Astrocyte (in vitro differentiated cells and primary cell): ENCODE measurements around the gene GHDC. TPM values are rescaled to one million over a fixed set of nuclear protein-coding genes. Genes with fewer than 3 reads are reported as not detected.
A peak's percentile ranks its signal among the peaks of the same experiment; 100 is the strongest.

Experiments used
- DNase-seq: peaks from one replicate; pipeline ENCODE4 v3.0.0-alpha.2; 2010; ENCODE audit warnings: low read depth
- FAIRE-seq: peaks from 2 replicates; lab custom pipeline; 2011; peaks lifted over from hg19 to GRCh38; lab: Jason Lieb, UNC
- H2AFZ ChIP-seq: 2 replicates; pipeline ENCODE4 v1.6.0; 2012; ENCODE audit warnings: low read depth, low read length, inconsistent platforms
- H3K27ac ChIP-seq: 2 replicates; pipeline ENCODE4 v1.5.1; 2011; ENCODE audit warnings: low read depth, low read length, inconsistent platforms
- H3K27me3 ChIP-seq: 2 replicates; pipeline ENCODE4 v1.6.0; 2011; ENCODE audit warnings: low read length, inconsistent platforms; ENCODE audit not compliant: insufficient read depth
- H3K36me3 ChIP-seq: 2 replicates; pipeline ENCODE4 v1.5.1; 2011; ENCODE audit warnings: low read length, inconsistent platforms; ENCODE audit not compliant: insufficient read depth
- H3K4me1 ChIP-seq: 2 replicates; pipeline ENCODE4 v1.5.1; 2011; ENCODE audit warnings: low read length, inconsistent platforms; ENCODE audit not compliant: insufficient read depth
- H3K4me2 ChIP-seq: 2 replicates; pipeline ENCODE4 v1.6.0; 2012; ENCODE audit warnings: low read length, inconsistent platforms
- H3K4me3 ChIP-seq: 2 replicates; pipeline ENCODE4 v1.5.1; 2011; ENCODE audit warnings: low read depth, mild to moderate bottlenecking, low read length, inconsistent platforms; ENCODE audit not compliant: insufficient read depth
- H3K79me2 ChIP-seq: 2 replicates; pipeline ENCODE4 v1.6.0; 2012; ENCODE audit warnings: mild to moderate bottlenecking, low read length, inconsistent platforms; ENCODE audit not compliant: insufficient read depth
- H3K9ac ChIP-seq: 2 replicates; pipeline ENCODE4 v1.6.0; 2012; ENCODE audit warnings: mild to moderate bottlenecking, low read length, inconsistent platforms
- H3K9me3 ChIP-seq: 2 replicates; pipeline ENCODE4 v1.5.1; 2012; ENCODE audit warnings: low read depth, mild to moderate bottlenecking, low read length, inconsistent platforms; ENCODE audit not compliant: insufficient read depth
- H4K20me1 ChIP-seq: 2 replicates; pipeline ENCODE4 v1.6.0; 2012; ENCODE audit warnings: low read length, inconsistent platforms; ENCODE audit not compliant: insufficient read depth
- H3K27ac Mint-ChIP-seq: one replicate; pipeline ENCODE4 v1.8.0; 2021; ENCODE audit warnings: mild to moderate bottlenecking, mixed read lengths; ENCODE audit not compliant: unreplicated experiment
- H3K27me3 Mint-ChIP-seq: one replicate; pipeline ENCODE4 v1.8.0; 2021; ENCODE audit warnings: low read depth, mixed read lengths; ENCODE audit not compliant: unreplicated experiment
- H3K36me3 Mint-ChIP-seq: one replicate; pipeline ENCODE4 v1.8.0; 2021; ENCODE audit warnings: low read depth, mixed read lengths; ENCODE audit not compliant: unreplicated experiment
- H3K4me1 Mint-ChIP-seq: one replicate; pipeline ENCODE4 v1.8.0; 2021; ENCODE audit warnings: low read depth, mixed read lengths; ENCODE audit not compliant: unreplicated experiment
- H3K4me3 Mint-ChIP-seq: one replicate; pipeline ENCODE4 v1.8.0; 2021; ENCODE audit warnings: mild to moderate bottlenecking, moderate library complexity, mixed read lengths; ENCODE audit not compliant: unreplicated experiment
- H3K9me3 Mint-ChIP-seq: one replicate; pipeline ENCODE4 v1.8.0; 2021; ENCODE audit warnings: mild to moderate bottlenecking, mixed read lengths; ENCODE audit not compliant: unreplicated experiment
- CTCF ChIP-seq: IDR thresholded peaks from 2 replicates; pipeline ENCODE4 v1.5.1; 2011; ENCODE audit warnings: low read depth, mild to moderate bottlenecking, inconsistent platforms, low read length, moderate library complexity; ENCODE audit not compliant: insufficient read depth
- EZH2 ChIP-seq: IDR thresholded peaks from 2 replicates; pipeline ENCODE4 v1.6.1; 2012; ENCODE audit warnings: mild to moderate bottlenecking, low read length, inconsistent platforms; ENCODE audit not compliant: insufficient read depth
- total RNA-seq: library from RNA; stranded (reverse); gene quantifications from 2 replicates; pipeline ENCODE4 v1.2.1, GENCODE V29; 2021

Gene GHDC
- total RNA-seq, 1 donor from 2014 or later = 0.64 TPM

GRCh38 chr17:42166196-42166763 lies 28.0 kb downstream of the GHDC start:
- no peak for FAIRE-seq
- no peak for DNase-seq

DNA sequence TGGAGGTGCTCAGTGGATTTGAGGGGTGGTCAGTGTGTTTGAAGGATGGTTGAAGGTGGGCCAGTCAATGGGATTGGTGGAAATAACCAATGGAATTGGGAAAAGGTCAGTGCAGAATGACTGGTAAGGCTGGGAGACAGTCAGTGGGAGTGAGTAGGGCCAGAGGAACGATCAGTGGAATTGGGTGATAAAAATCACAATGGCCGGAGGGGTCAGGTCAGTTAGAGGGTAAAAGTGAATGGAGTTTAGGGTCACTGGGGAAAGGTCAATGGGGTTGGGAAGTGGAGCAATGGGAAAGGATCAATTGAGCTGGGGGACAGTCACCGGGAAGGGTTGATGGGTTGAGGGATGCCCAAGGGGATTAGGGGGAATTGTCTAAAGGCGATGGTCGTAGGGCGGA lies 28.5 kb downstream of the GHDC start:
- Histone ChIP-seq H3K27ac (no peak overlapping the region), H3K4me3 (no peak overlapping the region), H3K27me3 (no peaks in the 10 kb centered on the region), H3K4me2 (no peak overlapping the region), H2AFZ (no peak overlapping the region), H3K79me2 (no peaks in the 10 kb centered on the region), H3K9me3 (no peaks in the 10 kb centered on the region), H3K4me1 (no peaks in the 10 kb centered on the region), H4K20me1 (no peaks in the 10 kb centered on the region), H3K36me3 (no peaks in the 10 kb centered on the region), H3K9ac (no peak overlapping the region)
- TF ChIP-seq CTCF = no peak
- no peak for TF ChIP-seq EZH2
- H3K4me3 Mint-ChIP-seq = no peak overlapping the region
- DNase-seq (no peak), FAIRE-seq (no peak)
- H3K36me3 Mint-ChIP-seq = peaks cover 3% of the 10 kb centered on the region
- peaks cover 6% of the 10 kb centered on the region for H3K9me3 Mint-ChIP-seq
- H3K27ac Mint-ChIP-seq = no peak overlapping the region
- peaks cover 38% of the 10 kb centered on the region for H3K27me3 Mint-ChIP-seq
- H3K4me1 Mint-ChIP-seq = no peaks in the 10 kb centered on the region

More at GRCh38 chr17:42166196-42166763, 28.0 kb downstream of the GHDC start:
- TF ChIP-seq EZH2 (no peak), CTCF (no peak)
- no peaks in the 10 kb centered on the region for H3K27me3 ChIP-seq
- Mint-ChIP-seq H3K4me3 (no peak overlapping the region), H3K36me3 (peaks cover 3% of the 10 kb centered on the region), H3K27ac (no peak overlapping the region), H3K9me3 (peaks cover 6% of the 10 kb centered on the region), H3K4me1 (no peaks in the 10 kb centered on the region), H3K27me3 (peaks cover 42% of the 10 kb centered on the region)
- no peak overlapping the region for H2AFZ ChIP-seq
- no peaks in the 10 kb centered on the region for H3K9me3 ChIP-seq
- H3K36me3 ChIP-seq = no peaks in the 10 kb centered on the region
- no peak overlapping the region for H3K27ac ChIP-seq
- H3K4me2 ChIP-seq = no peak overlapping the region
- H3K4me3 ChIP-seq = no peak overlapping the region
- H3K9ac ChIP-seq = no peak overlapping the region
- H3K4me1 ChIP-seq = no peaks in the 10 kb centered on the region
- H4K20me1 ChIP-seq = no peaks in the 10 kb centered on the region
- H3K79me2 ChIP-seq = no peaks in the 10 kb centered on the region

GRCh38 chr17:42163696-42164407 lies 30.4 kb downstream of the GHDC start:
- no peak overlapping the region for H3K4me2 ChIP-seq

More at GRCh38 chr17:42163696-42164407, 30.4 kb downstream of the GHDC start:
- Mint-ChIP-seq H3K27me3 (peaks cover 33% of the 10 kb centered on the region), H3K36me3 (peaks cover 3% of the 10 kb centered on the region), H3K9me3 (peaks cover 6% of the 10 kb centered on the region), H3K4me3 (no peak overlapping the region), H3K27ac (no peak overlapping the region), H3K4me1 (no peaks in the 10 kb centered on the region)
- Histone ChIP-seq H3K36me3 (no peaks in the 10 kb centered on the region), H2AFZ (peak overlapping the region; percentile 10), H3K27ac (no peak overlapping the region), H3K79me2 (no peaks in the 10 kb centered on the region), H3K9ac (no peak overlapping the region), H3K9me3 (no peaks in the 10 kb centered on the region), H3K27me3 (no peaks in the 10 kb centered on the region), H4K20me1 (no peaks in the 10 kb centered on the region), H3K4me1 (no peaks in the 10 kb centered on the region), H3K4me3 (no peak overlapping the region)
- TF ChIP-seq CTCF (no peak), EZH2 (no peak)
- FAIRE-seq (no peak), DNase-seq (no peak)
